H1 (cell line): ENCODE results near the gene GNB1. TPM values are rescaled to one million over a fixed set of nuclear protein-coding genes. Genes with fewer than 3 reads are reported as not detected.

Experiments
- CTCF ChIA-PET: fragments of 300-600 bp; sonication (Branson Sonifier 250); formaldehyde crosslinking; loops from one replicate; lab custom pipeline; 2021; ENCODE audit not compliant: partially characterized antibody; lab: Charles Lee
- POLR2A ChIA-PET: fragments of 300-600 bp; sonication (Branson Sonifier 250); formaldehyde crosslinking; loops from one replicate; lab custom pipeline; 2021; ENCODE audit warnings: inconsistent platforms; ENCODE audit not compliant: partially characterized antibody; lab: Charles Lee
- DNase-seq, 2 experiments: peaks; one replicate each; pipeline versions ENCODE4 v3.0.0 to v3.0.0-alpha.2; 2010 to 2022; ENCODE audit warnings: low spot score in 2 of 2, low read depth in 1 of 2, mixed read lengths in 1 of 2
- FAIRE-seq: peaks from 2 replicates; lab custom pipeline; 2011; peaks lifted over from hg19 to GRCh38; lab: Jason Lieb, UNC
- H2AFZ ChIP-seq: 2 replicates; pipeline ENCODE4 v1.8.1; 2012; ENCODE audit warnings: low read length, inconsistent platforms
- H2AK5ac ChIP-seq: 2 replicates; pipeline ENCODE4 v1.6.1; 2013; ENCODE audit warnings: low read depth, low read length
- H2BK120ac ChIP-seq: replicated peaks from 2 replicates; pipeline ENCODE3; 2013; ENCODE audit warnings: low read depth, low read length, inconsistent platforms
- H2BK12ac ChIP-seq: 2 replicates; pipeline ENCODE4 v1.6.1; 2013; ENCODE audit warnings: low read depth, low read length
- H2BK15ac ChIP-seq: 2 replicates; pipeline ENCODE4 v1.6.1; 2013; ENCODE audit warnings: low read length
- H2BK20ac ChIP-seq: 2 replicates; pipeline ENCODE4 v1.6.1; 2013; ENCODE audit warnings: low read length
- H2BK5ac ChIP-seq: 2 replicates; pipeline ENCODE4 v1.6.1; 2013; ENCODE audit warnings: low read depth, low read length
- H3K14ac ChIP-seq: 2 replicates; pipeline ENCODE4 v1.6.1; 2013; ENCODE audit warnings: inconsistent platforms; ENCODE audit not compliant: insufficient read length
- H3K18ac ChIP-seq: 2 replicates; pipeline ENCODE4 v1.6.1; 2013; ENCODE audit warnings: low read length; ENCODE audit errors: extremely low read depth
- H3K23ac ChIP-seq: 2 replicates; pipeline ENCODE4 v1.6.1; 2013; ENCODE audit warnings: inconsistent platforms; ENCODE audit not compliant: insufficient read length
- H3K23me2 ChIP-seq: 2 replicates; pipeline ENCODE4 v1.6.1; 2013; ENCODE audit warnings: low read depth, low read length
- H3K27ac ChIP-seq: 2 replicates; pipeline ENCODE4 v1.6.1; 2011; ENCODE audit warnings: low read depth, low read length, inconsistent platforms
- H3K27me3 ChIP-seq, 4 experiments: replicated peaks in 1 of 4; 1 replicate in 1 of 4; 2 replicates in 3 of 4; pipeline versions ENCODE4 v1.6.1 to v1.8.1; 2011 to 2013; ENCODE audit warnings: low read length in 3 of 4, mild to moderate bottlenecking in 3 of 4, inconsistent platforms in 2 of 4, mixed read lengths in 2 of 4, moderate library complexity in 1 of 4; ENCODE audit not compliant: control insufficient read depth in 3 of 4, insufficient read depth in 3 of 4; ENCODE audit errors: extremely low read depth in 1 of 4
- H3K36me3 ChIP-seq, 4 experiments: 2 replicates each; pipeline versions ENCODE4 v1.6.1 to v1.8.1; 2011 to 2013; ENCODE audit warnings: mild to moderate bottlenecking in 4 of 4, low read length in 3 of 4, moderate library complexity in 2 of 4, control low read depth in 1 of 4, inconsistent platforms in 1 of 4; ENCODE audit not compliant: insufficient read depth in 4 of 4, control insufficient read depth in 2 of 4
- H3K4ac ChIP-seq: replicated peaks from 2 replicates; pipeline ENCODE3; 2013; ENCODE audit warnings: low read length, low read depth, mixed read lengths, inconsistent platforms; ENCODE audit not compliant: insufficient read length
- H3K4me1 ChIP-seq, 4 experiments: replicated peaks in 1 of 4; 1 replicate in 1 of 4; 2 replicates in 3 of 4; pipeline versions ENCODE4 v1.6.1 to v1.8.1; 2011 to 2013; ENCODE audit warnings: low read length in 3 of 4, inconsistent platforms in 2 of 4, mixed read lengths in 1 of 4; ENCODE audit not compliant: insufficient read depth in 4 of 4, control insufficient read depth in 3 of 4
- H3K4me2 ChIP-seq, 2 experiments: 2 replicates each; pipeline versions ENCODE4 v1.6.1 to v1.8.1; 2011 to 2013; ENCODE audit warnings: low read depth in 2 of 2, low read length in 2 of 2, control low read depth in 1 of 2, inconsistent platforms in 1 of 2, mild to moderate bottlenecking in 1 of 2; ENCODE audit not compliant: insufficient read depth in 1 of 2
- H3K4me3 ChIP-seq, 4 experiments: fragments of 200-600, 300-600 bp in 1 of 4; sonication (generic), shearing (Covaris generic), sonication (Bioruptor Twin) in 1 of 4; 2 replicates each; pipeline versions ENCODE4 v1.5.1 to v1.8.1; 2011 to 2016; ENCODE audit warnings: low read length in 4 of 4, low read depth in 3 of 4, control low read depth in 2 of 4, inconsistent platforms in 2 of 4, mild to moderate bottlenecking in 2 of 4, mixed read lengths in 1 of 4, moderate library complexity in 1 of 4; ENCODE audit not compliant: insufficient read depth in 2 of 4; ENCODE audit errors: extremely low read depth in 1 of 4
- H3K56ac ChIP-seq: replicated peaks from 2 replicates; pipeline ENCODE3; 2013; ENCODE audit warnings: low read depth, mild to moderate bottlenecking, mixed read lengths, low read length, inconsistent platforms; ENCODE audit not compliant: insufficient read length
- H3K79me1 ChIP-seq: 2 replicates; pipeline ENCODE4 v1.6.1; 2013; ENCODE audit warnings: low read depth, low read length, control low read depth
- H3K79me2 ChIP-seq, 2 experiments: 2 replicates each; pipeline versions ENCODE4 v1.6.1 to v1.8.1; 2012 to 2013; ENCODE audit warnings: low read length in 2 of 2, mild to moderate bottlenecking in 2 of 2, inconsistent platforms in 1 of 2; ENCODE audit not compliant: insufficient read depth in 2 of 2, control insufficient read depth in 1 of 2
- H3K9ac ChIP-seq, 4 experiments: replicated peaks in 1 of 4; 1 replicate in 1 of 4; 2 replicates in 3 of 4; pipeline versions ENCODE4 v1.6.1 to v1.8.1; 2011 to 2013; ENCODE audit warnings: low read depth in 3 of 4, low read length in 3 of 4, control low read depth in 2 of 4, mild to moderate bottlenecking in 2 of 4, moderate library complexity in 2 of 4, inconsistent platforms in 1 of 4; ENCODE audit errors: extremely low read depth in 1 of 4
- H3K9me3 ChIP-seq, 2 experiments: 2 replicates each; pipeline versions ENCODE4 v1.6.1 to v1.8.1; 2012 to 2013; ENCODE audit warnings: mild to moderate bottlenecking in 2 of 2, moderate library complexity in 2 of 2, control low read depth in 1 of 2, inconsistent platforms in 1 of 2, low read depth in 1 of 2, low read length in 1 of 2, mixed read lengths in 1 of 2; ENCODE audit not compliant: insufficient read depth in 2 of 2
- H4K20me1 ChIP-seq, 2 experiments: replicated peaks in 1 of 2; 2 replicates each; pipeline versions ENCODE3 to v1.8.1; 2011 to 2013; ENCODE audit warnings: inconsistent platforms in 2 of 2, low read length in 2 of 2, mild to moderate bottlenecking in 1 of 2; ENCODE audit not compliant: insufficient read depth in 2 of 2, control insufficient read depth in 1 of 2
- H4K5ac ChIP-seq: 2 replicates; pipeline ENCODE4 v1.6.1; 2013; ENCODE audit warnings: low read length, low read depth, mixed read lengths, inconsistent platforms; ENCODE audit not compliant: insufficient read length
- H4K8ac ChIP-seq: 2 replicates; pipeline ENCODE4 v1.8.0; 2013; ENCODE audit warnings: mild to moderate bottlenecking, moderate library complexity, low read length, inconsistent platforms; ENCODE audit not compliant: insufficient read depth; ENCODE audit errors: extremely low read depth
- H4K91ac ChIP-seq: replicated peaks from 2 replicates; pipeline ENCODE3; 2013; ENCODE audit warnings: low read length, mixed read lengths, inconsistent platforms; ENCODE audit not compliant: insufficient read length
- CHD2 ChIP-seq: IDR thresholded peaks from 2 replicates; pipeline ENCODE4 v1.6.1; 2012; ENCODE audit warnings: low read length, improper control_type of control experiment
- PHF8 ChIP-seq: fragments of 200-600 bp; sonication (generic); conservative IDR thresholded peaks from 2 replicates; pipeline ENCODE4 v1.7.1; 2012; ENCODE audit warnings: low read depth, mild to moderate bottlenecking, inconsistent platforms, low read length, moderate library complexity
- SIRT6 ChIP-seq: IDR thresholded peaks from one replicate; pipeline ENCODE4 v1.7.1; 2012; ENCODE audit warnings: low read length, inconsistent platforms
- SP2 ChIP-seq: IDR thresholded peaks from 2 replicates; pipeline ENCODE4 v1.6.1; 2012; ENCODE audit warnings: mild to moderate bottlenecking, low read length, inconsistent platforms
- WGBS, 2 experiments: shearing (Covaris generic) in 1 of 2; methylation state at CpG; one replicate each; pipeline versions ENCODE4 v1.1.6 to v1.1.7; 2013 to 2015; ENCODE audit warnings: low lambda C conversion rate in 2 of 2, mixed read lengths in 2 of 2, inconsistent platforms in 1 of 2, low coverage in 1 of 2, missing lambda C conversion rate in 1 of 2; ENCODE audit not compliant: insufficient replicate concordance in 2 of 2, insufficient coverage in 1 of 2, insufficient read length in 1 of 2; ENCODE audit errors: extremely low coverage in 1 of 2, missing lambda C conversion rate in 1 of 2; 5-methylcytosine and 5-hydroxymethylcytosine counted together
- polyA plus RNA-seq, 7 experiments: library from polyadenylated mRNA; depleted of rRNA in 3 of 7; stranded (reverse) in 5 of 7; unstranded in 2 of 7; fragments of >200 nt in 5 of 7; fragments of 200-250 nt in 2 of 7; gene quantifications; 1 replicate in 5 of 7; 2 replicates in 1 of 7; 4 replicates in 1 of 7; pipeline versions ENCODE4 v1.2.1 to v1.2.3, GENCODE V29; 2011 to 2013; ENCODE audit warnings: missing spikeins in 2 of 7, mixed read lengths in 2 of 7
- total RNA-seq: library from RNA; stranded (reverse); fragmentation: NEBNext Ultra II Directional; extraction: Animal tissue kit (Norgen Biotek cat#: 25700); gene quantifications from 2 replicates; pipeline ENCODE4 v1.2.1, GENCODE V29; 2021
- TF ChIP-seq, protein P1 (sequence below): IDR thresholded peaks from 2 replicates; pipeline ENCODE4 v1.6.1; 2012; ENCODE audit warnings: inconsistent platforms

GNB1 gene
- total and polyA plus RNA-seq, 2 of the 8 experiments (the other 6 are each of a cell fraction or from before 2014, with no cell fraction given), result 343 to 382 TPM

DNA sequence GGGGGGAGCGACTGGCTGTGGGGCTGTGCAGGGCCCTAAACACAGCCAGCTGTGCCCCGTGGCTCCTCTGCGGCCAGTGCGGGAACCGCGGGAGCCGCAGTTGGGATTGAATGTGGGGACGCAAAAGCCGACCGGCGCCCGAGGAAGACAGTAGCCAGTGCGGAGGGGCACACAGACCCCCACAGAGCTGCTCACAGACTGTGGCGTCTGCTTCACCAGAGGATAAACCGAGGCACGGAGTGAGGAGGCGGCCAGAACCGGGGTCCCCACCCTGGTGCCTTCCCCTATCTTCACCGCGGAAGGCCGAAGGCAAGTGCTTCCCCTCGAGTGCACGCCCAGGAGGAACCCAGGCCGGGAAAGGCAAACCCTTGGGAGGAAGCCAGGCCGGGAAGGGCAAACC lies 36.9 kb upstream of the GNB1 start:
- Histone ChIP-seq H2BK5ac (no peak overlapping the region), H3K4me3 (no peak overlapping the region), H4K91ac (no peak overlapping the region), H3K27me3 (no peaks in the 10 kb centered on the region; a peak in 1 of 7 replicates), H3K4ac (no peak overlapping the region), H4K5ac (no peak overlapping the region), H3K23ac (no peak overlapping the region), H3K27ac (no peak overlapping the region), H4K20me1 (no peaks in the 10 kb centered on the region), H4K8ac (no peak overlapping the region), H3K14ac (no peak overlapping the region), H3K4me1 (no peaks in the 10 kb centered on the region; a peak in 2 of 7 replicates), H3K36me3 (no peaks in the 10 kb centered on the region), H2AK5ac (no peak overlapping the region), H3K79me1 (no peaks in the 10 kb centered on the region), H3K18ac (no peak overlapping the region), H2BK12ac (no peak overlapping the region), H3K4me2 (no peak overlapping the region), H2BK120ac (no peak overlapping the region), H2AFZ (no peak overlapping the region), H2BK20ac (no peak overlapping the region), H2BK15ac (no peak overlapping the region), H3K23me2 (no peaks in the 10 kb centered on the region; the same call in 1 of the 2 replicates), H3K56ac (no peak overlapping the region), H3K9me3 (peaks cover 0 to 15% of the 10 kb centered on the region in 2 experiments; a peak in 1 of 4 replicates), H3K9ac (no peak overlapping the region), H3K79me2 (no peaks in the 10 kb centered on the region)
- POLR2A ChIA-PET, result interaction anchor here (0.6 kb wide), 2 partner anchors 18 to 270 kb away, joined by 3 read pairs; no protein-coding TSS in a partner anchor
- 89% methylated on average over 25 of the region's 25 CpGs; no CpG with 5 or more reads in 1 of the 2 experiments for WGBS, 2 experiments
- CTCF ChIA-PET, result interaction anchor here (0.8 to 3.1 kb wide), 6 partner anchors 22 to 121 kb away, joined by 3 to 13 read pairs (median 3); no protein-coding TSS in a partner anchor
- TF ChIP-seq, protein P1, sequence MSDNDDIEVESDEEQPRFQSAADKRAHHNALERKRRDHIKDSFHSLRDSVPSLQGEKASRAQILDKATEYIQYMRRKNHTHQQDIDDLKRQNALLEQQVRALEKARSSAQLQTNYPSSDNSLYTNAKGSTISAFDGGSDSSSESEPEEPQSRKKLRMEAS, result no peak
- no peak for TF ChIP-seq PHF8
- TF ChIP-seq CHD2, result no peak
- TF ChIP-seq SP2, result no peak
- TF ChIP-seq SIRT6, result no peak
- FAIRE-seq (no peak), DNase-seq (no peak)
